Upper lobe of right lung (tissue), 1 donor: ENCODE measurements around the gene SEL1L3. TPM values are rescaled to one million over a fixed set of nuclear protein-coding genes. Genes with fewer than 3 reads are reported as not detected.
A peak's percentile ranks its signal among the peaks of the same experiment; 100 is the strongest.
"Not testable (repeated sequence)": the region's sequence is repeated elsewhere in the genome, so short reads cannot be mapped to it uniquely, and the experiment has no call there.

ENCODE experiments used
- ATAC-seq: fragments of 200-7000 bp; cut with Tn5 transposase; one replicate; pipeline ENCODE4 v1.9.1; 2020; ENCODE audit warnings: mild to moderate bottlenecking, moderate library complexity
- DNase-seq: peaks from one replicate; pipeline ENCODE4 v3.0.0-alpha.2; 2020
- H3K27ac ChIP-seq: fragments of 200-600 bp; one replicate; pipeline ENCODE4 v1.8.0; 2022
- H3K27me3 ChIP-seq: fragments of 200-600 bp; one replicate; pipeline ENCODE4 v1.8.0; 2022; ENCODE audit warnings: mild to moderate bottlenecking
- H3K36me3 ChIP-seq: fragments of 200-600 bp; one replicate; pipeline ENCODE4 v1.8.0; 2022
- H3K4me1 ChIP-seq: fragments of 200-600 bp; one replicate; pipeline ENCODE4 v1.8.0; 2022
- H3K4me3 ChIP-seq: fragments of 200-600 bp; one replicate; pipeline ENCODE4 v1.8.0; 2022; ENCODE audit warnings: mild to moderate bottlenecking
- H3K9me3 ChIP-seq: fragments of 200-600 bp; one replicate; pipeline ENCODE4 v1.8.0; 2022
- CTCF ChIP-seq: fragments of 200-600 bp; IDR thresholded peaks from one replicate; pipeline ENCODE4 v1.8.0; 2022; ENCODE audit warnings: antibody characterized with exemption
- intact Hi-C: fragments of 100-400 bp; cut with DNase I; formaldehyde crosslinking; loops from one replicate; pipeline ENCODE4 v1.11.0; 2022
- total RNA-seq: library from RNA; stranded (reverse); fragmentation: NEBNext Ultra II Directional; extraction: Animal tissue kit (Norgen Biotek cat#: 25700); gene quantifications from one replicate; pipeline ENCODE4 v1.2.1, GENCODE V29; 2021
- donor health status: DM: no; HTN: yes; CAD: no; lungs with severe emphysema.

Gene SEL1L3
- total RNA-seq, 1 donor from 2014 or later, result 69.2 TPM

- Histone ChIP-seq H3K27me3 (no peaks in the 10 kb centered on the region), H3K4me1 (no peaks in the 10 kb centered on the region), H3K27ac (no peak overlapping the region), H3K9me3 (no peaks in the 10 kb centered on the region), H3K4me3 (no peak overlapping the region), H3K36me3 (no peaks in the 10 kb centered on the region)
- ATAC-seq (no peak), DNase-seq (no peak)
- intact Hi-C loops, result no loop called here
- TF ChIP-seq CTCF, result no peak
Measured at GRCh38 chr4:25872851-25873631, 10.3 kb upstream of the SEL1L3 start.

GRCh38 chr4:25870081-25870480 is 7.3 kb upstream of the SEL1L3 start:
- no peaks in the 10 kb centered on the region for H3K9me3 ChIP-seq
- H3K36me3 ChIP-seq, result no peaks in the 10 kb centered on the region
- H3K27ac ChIP-seq, result no peak overlapping the region
- H3K4me1 ChIP-seq, result peaks cover 4% of the 10 kb centered on the region
- DNase-seq (no peak), ATAC-seq (no peak)
- no peak overlapping the region for H3K4me3 ChIP-seq
- H3K27me3 ChIP-seq, result no peaks in the 10 kb centered on the region
- intact Hi-C loops, result no loop called here
- TF ChIP-seq CTCF, result no peak

- intact Hi-C loops, result no loop called here
- DNase-seq, result no peak
- ATAC-seq, result no peak
Measured at GRCh38 chr4:25867781-25868294, 5.0 kb upstream of the SEL1L3 start.

GRCh38 chr4:25866401-25866800 is 3.6 kb upstream of the SEL1L3 start:
- H3K4me3 ChIP-seq, DNase-seq, H3K36me3 ChIP-seq, ATAC-seq, H3K27me3 ChIP-seq, H3K4me1 ChIP-seq, intact Hi-C loops, H3K9me3 ChIP-seq, H3K27ac ChIP-seq: not testable (repeated sequence)

More at GRCh38 chr4:25867781-25868294, 5.0 kb upstream of the SEL1L3 start:
- no peaks in the 10 kb centered on the region for H3K9me3 ChIP-seq
- H3K27me3 ChIP-seq, result no peaks in the 10 kb centered on the region
- H3K4me1 ChIP-seq, result peaks cover 4% of the 10 kb centered on the region
- H3K27ac ChIP-seq, result no peak overlapping the region
- H3K36me3 ChIP-seq, result no peaks in the 10 kb centered on the region
- no peak overlapping the region for H3K4me3 ChIP-seq
- TF ChIP-seq CTCF, result no peak

GRCh38 chr4:25865586-25865985 is 2.8 kb upstream of the SEL1L3 start:
- intact Hi-C loops, result no loop called here

More at GRCh38 chr4:25865586-25865985, 2.8 kb upstream of the SEL1L3 start:
- Histone ChIP-seq H3K4me3 (no peak overlapping the region), H3K27ac (no peak overlapping the region), H3K9me3 (no peaks in the 10 kb centered on the region), H3K36me3 (no peaks in the 10 kb centered on the region), H3K27me3 (no peaks in the 10 kb centered on the region), H3K4me1 (peaks cover 15% of the 10 kb centered on the region)
- no peak for TF ChIP-seq CTCF
- ATAC-seq (peak; percentile 48), DNase-seq (no peak)
